ENCODE data around the gene SLC2A4RG. TPM values are rescaled to one million over a fixed set of nuclear protein-coding genes. Genes with fewer than 3 reads are reported as not detected.

The SLC2A4RG gene
- total and polyA plus RNA-seq, 7 donors, result 19.7 to 78.2 (median 33.0) TPM

- Histone ChIP-seq H3K4me1 (peaks cover 0 to 40% (median 37%) of the 10 kb centered on the region in 4 donors), H3K36me3 (peaks cover 6 to 27% (median 11%) of the 10 kb centered on the region in 4 donors), H3K27ac (no peak overlapping the region), H3K27me3 (no peaks in the 10 kb centered on the region), H3K9me3 (no peaks in the 10 kb centered on the region), H3K4me3 (no peak overlapping the region)
- WGBS, 2 donors, result 93 to 95% methylated on average over 37 of the region's 37 CpGs
- DNase-seq, result peak; percentile 65
- intact Hi-C loops (cut with DNase I), result no loop called here
- TF ChIP-seq POLR2A (IDR thresholded peaks at IDR 0.05) (no peak), POLR2AphosphoS5 (IDR thresholded peaks at IDR 0.05) (peak in 1 of 4 donors; percentile 3), EP300 (IDR thresholded peaks at IDR 0.05) (no peak)
Measured at GRCh38 chr20:63694584-63695423, 44.8 kb upstream of the SLC2A4RG start.

GRCh38 chr20:63695424-63696305, 43.9 kb upstream of the SLC2A4RG start:
- Histone ChIP-seq H3K4me1 (peaks cover 0 to 43% (median 37%) of the 10 kb centered on the region in 4 donors), H3K9me3 (no peaks in the 10 kb centered on the region), H3K27me3 (no peaks in the 10 kb centered on the region), H3K36me3 (peaks cover 6 to 29% (median 11%) of the 10 kb centered on the region in 4 donors), H3K4me3 (no peak overlapping the region), H3K27ac (no peak overlapping the region)
- peak; percentile 52 for DNase-seq
- TF ChIP-seq CTCF (IDR thresholded peaks at IDR 0.05) (no peak), EP300 (IDR thresholded peaks at IDR 0.05) (no peak), POLR2A (IDR thresholded peaks at IDR 0.05) (no peak), POLR2AphosphoS5 (IDR thresholded peaks at IDR 0.05) (peak in 1 of 4 donors; percentile 4)
- intact Hi-C loops (cut with DNase I), result no loop called here
- WGBS, 2 donors, result 50 to 76% methylated on average over 25 of the region's 25 CpGs

GRCh38 chr20:63696306-63696627, 43.3 kb upstream of the SLC2A4RG start:
- TF ChIP-seq EP300 (IDR thresholded peaks at IDR 0.05) (no peak), POLR2AphosphoS5 (IDR thresholded peaks at IDR 0.05) (no peak), POLR2A (IDR thresholded peaks at IDR 0.05) (no peak), CTCF (IDR thresholded peaks at IDR 0.05) (no peak)
- Histone ChIP-seq H3K4me3 (peak overlapping the region in 3 of 4 donors; percentile 19 to 29 (median 28)), H3K27ac (no peak overlapping the region), H3K27me3 (no peaks in the 10 kb centered on the region), H3K36me3 (peaks cover 6 to 29% (median 11%) of the 10 kb centered on the region in 4 donors), H3K9me3 (no peaks in the 10 kb centered on the region), H3K4me1 (peaks cover 0 to 43% (median 37%) of the 10 kb centered on the region in 4 donors)
- intact Hi-C loops (cut with DNase I), result no loop called here
- DNase-seq, result peak; percentile 66
- WGBS, 2 donors, result 7 to 15% methylated on average over 6 of the region's 6 CpGs

- DNase-seq, result peak; percentile 62
- H3K4me3 ChIP-seq, result peak within 1 kb of the TSS in 3 of 4 donors; percentile 19 to 29 (median 28)
- no peaks in the 10 kb centered on the region for H3K9me3 ChIP-seq
- WGBS, 2 donors, result 5 to 15% methylated on average over 52 of the region's 52 CpGs
- H3K27ac ChIP-seq, result no peak within 1 kb of the TSS
- H3K27me3 ChIP-seq, result no peaks in the 10 kb centered on the region
- TF ChIP-seq POLR2A (IDR thresholded peaks at IDR 0.05), result no peak
- TF ChIP-seq POLR2AphosphoS5 (IDR thresholded peaks at IDR 0.05), result peak in 2 of 4 donors; percentile 35 to 41
- intact Hi-C loops (cut with DNase I), result no loop called here
- H3K4me1 ChIP-seq, result peaks cover 0 to 43% (median 37%) of the 10 kb centered on the region in 4 donors
- H3K36me3 ChIP-seq, result peaks cover 6 to 29% (median 11%) of the 10 kb centered on the region in 4 donors
Measured at GRCh38 chr20:63696628-63697356, 42.8 kb upstream of the SLC2A4RG start, which contains the start of gene TNFRSF6B. TSS of gene TNFRSF6B (plus strand) at chr20:63696652. CDS start at chr20:63696768, 116 bp downstream.

- peaks cover 0 to 43% (median 37%) of the 10 kb centered on the region in 4 donors for H3K4me1 ChIP-seq
- H3K9me3 ChIP-seq, result no peaks in the 10 kb centered on the region
- H3K27me3 ChIP-seq, result no peaks in the 10 kb centered on the region
- TF ChIP-seq POLR2AphosphoS5 (IDR thresholded peaks at IDR 0.05), result peak in 1 of 4 donors; percentile 8
- no peak for TF ChIP-seq POLR2A (IDR thresholded peaks at IDR 0.05)
- TF ChIP-seq EP300 (IDR thresholded peaks at IDR 0.05), result no peak
- no peak for TF ChIP-seq CTCF (IDR thresholded peaks at IDR 0.05)
- peak overlapping the region in 1 of 4 donors; percentile 29 for H3K4me3 ChIP-seq
- H3K36me3 ChIP-seq, result peaks cover 6 to 25% (median 11%) of the 10 kb centered on the region in 4 donors
- no peak overlapping the region for H3K27ac ChIP-seq
- intact Hi-C loops (cut with DNase I), result no loop called here
- DNase-seq, result peak; percentile 64
- WGBS, 2 donors, result 43 to 62% methylated on average over 7 of the region's 7 CpGs
Measured at GRCh38 chr20:63697357-63697867, 42.2 kb upstream of the SLC2A4RG start.
